ENCODE measurements around the gene CAPN1. TPM values are rescaled to one million over a fixed set of nuclear protein-coding genes. Genes with fewer than 3 reads are reported as not detected.

The CAPN1 gene
- total and polyA plus RNA-seq, 2 donors: 31.9 to 104 TPM

- Histone ChIP-seq H3K4me1 (ENCODE audit: control insufficient read depth in 2 of 2, insufficient read depth in 2 of 2, low read length in 2 of 2) (peaks cover 21 to 29% of the 10 kb centered on the region in 2 donors), H3K27ac (ENCODE audit: low read depth in 1 of 2, low read length in 1 of 2) (no peak overlapping the region), H3K9me3 (ENCODE audit: control insufficient read depth in 2 of 2, insufficient read depth in 1 of 2, low read length in 1 of 2) (no peaks in the 10 kb centered on the region), H3K4me3 (ENCODE audit: low read length in 2 of 2) (no peak overlapping the region), H3K27me3 (ENCODE audit: control insufficient read depth in 2 of 2, insufficient read depth in 1 of 2, low read length in 1 of 2) (no peaks in the 10 kb centered on the region), H3K36me3 (ENCODE audit: control insufficient read depth in 2 of 2, insufficient read depth in 2 of 2, low read length in 1 of 2) (no peaks in the 10 kb centered on the region)
- 97% methylated on average over 19 of the region's 19 CpGs for WGBS
- no peak for DNase-seq (ENCODE audit: low read depth in 6 of 9, low spot score in 9 of 9)
Measured at GRCh38 chr11:65217441-65218423, 36.0 kb downstream of the CAPN1 start.

- Histone ChIP-seq H3K4me3 (ENCODE audit: low read length in 2 of 2) (no peak overlapping the region), H3K9me3 (ENCODE audit: control insufficient read depth in 2 of 2, insufficient read depth in 1 of 2, low read length in 1 of 2) (peaks cover 0 to 3% of the 10 kb centered on the region in 2 donors), H3K36me3 (ENCODE audit: control insufficient read depth in 2 of 2, insufficient read depth in 2 of 2, low read length in 1 of 2) (no peaks in the 10 kb centered on the region), H3K4me1 (ENCODE audit: control insufficient read depth in 2 of 2, insufficient read depth in 2 of 2, low read length in 2 of 2) (peaks cover 16 to 26% of the 10 kb centered on the region in 2 donors), H3K27me3 (ENCODE audit: control insufficient read depth in 2 of 2, insufficient read depth in 1 of 2, low read length in 1 of 2) (no peaks in the 10 kb centered on the region), H3K27ac (ENCODE audit: low read depth in 1 of 2, low read length in 1 of 2) (no peak overlapping the region)
- WGBS: 97% methylated on average over 9 of the region's 9 CpGs
- DNase-seq (ENCODE audit: low read depth in 6 of 9, low spot score in 9 of 9): no peak
Measured at GRCh38 chr11:65218446-65218845, 36.7 kb downstream of the CAPN1 start.

GRCh38 chr11:65219930-65220213 is 38.1 kb downstream of the CAPN1 start:
- Histone ChIP-seq H3K4me3 (ENCODE audit: low read length in 2 of 2) (no peak overlapping the region), H3K27ac (ENCODE audit: low read depth in 1 of 2, low read length in 1 of 2) (no peak overlapping the region), H3K27me3 (ENCODE audit: control insufficient read depth in 2 of 2, insufficient read depth in 1 of 2, low read length in 1 of 2) (peaks cover 0 to 2% of the 10 kb centered on the region in 2 donors), H3K36me3 (ENCODE audit: control insufficient read depth in 2 of 2, insufficient read depth in 2 of 2, low read length in 1 of 2) (no peaks in the 10 kb centered on the region), H3K4me1 (ENCODE audit: control insufficient read depth in 2 of 2, insufficient read depth in 2 of 2, low read length in 2 of 2) (peaks cover 4 to 14% of the 10 kb centered on the region in 2 donors), H3K9me3 (ENCODE audit: control insufficient read depth in 2 of 2, insufficient read depth in 1 of 2, low read length in 1 of 2) (peaks cover 0 to 3% of the 10 kb centered on the region in 2 donors)
- no peak for DNase-seq (ENCODE audit: low read depth in 6 of 9, low spot score in 9 of 9)
- 86% methylated on average over 3 of the region's 3 CpGs for WGBS

- Histone ChIP-seq H3K4me3 (ENCODE audit: low read length in 2 of 2) (no peak overlapping the region), H3K27ac (ENCODE audit: low read depth in 1 of 2, low read length in 1 of 2) (no peak overlapping the region), H3K4me1 (ENCODE audit: control insufficient read depth in 2 of 2, insufficient read depth in 2 of 2, low read length in 2 of 2) (peaks cover 8 to 25% of the 10 kb centered on the region in 2 donors), H3K9me3 (ENCODE audit: control insufficient read depth in 2 of 2, insufficient read depth in 1 of 2, low read length in 1 of 2) (peaks cover 0 to 3% of the 10 kb centered on the region in 2 donors), H3K36me3 (ENCODE audit: control insufficient read depth in 2 of 2, insufficient read depth in 2 of 2, low read length in 1 of 2) (no peaks in the 10 kb centered on the region), H3K27me3 (ENCODE audit: control insufficient read depth in 2 of 2, insufficient read depth in 1 of 2, low read length in 1 of 2) (peaks cover 0 to 13% of the 10 kb centered on the region in 2 donors)
- DNase-seq (ENCODE audit: low read depth in 6 of 9, low spot score in 9 of 9): no peak
- 97% methylated on average over 10 of the region's 10 CpGs for WGBS
Measured at GRCh38 chr11:65221026-65221425, 39.3 kb downstream of the CAPN1 start.

- Histone ChIP-seq H3K9me3 (ENCODE audit: control insufficient read depth in 2 of 2, insufficient read depth in 1 of 2, low read length in 1 of 2) (peaks cover 0 to 3% of the 10 kb centered on the region in 2 donors), H3K36me3 (ENCODE audit: control insufficient read depth in 2 of 2, insufficient read depth in 2 of 2, low read length in 1 of 2) (no peaks in the 10 kb centered on the region), H3K4me1 (ENCODE audit: control insufficient read depth in 2 of 2, insufficient read depth in 2 of 2, low read length in 2 of 2) (peaks cover 8 to 27% of the 10 kb centered on the region in 2 donors), H3K4me3 (ENCODE audit: low read length in 2 of 2) (no peak overlapping the region), H3K27me3 (ENCODE audit: control insufficient read depth in 2 of 2, insufficient read depth in 1 of 2, low read length in 1 of 2) (peaks cover 0 to 21% of the 10 kb centered on the region in 2 donors), H3K27ac (ENCODE audit: low read depth in 1 of 2, low read length in 1 of 2) (no peak overlapping the region)
- DNase-seq (ENCODE audit: low read depth in 6 of 9, low spot score in 9 of 9): no peak
- 48% methylated on average over 8 of the region's 8 CpGs for WGBS
Measured at GRCh38 chr11:65223011-65223410, 41.3 kb downstream of the CAPN1 start.

- Histone ChIP-seq H3K4me3 (ENCODE audit: low read length in 2 of 2) (no peak overlapping the region), H3K27me3 (ENCODE audit: control insufficient read depth in 2 of 2, insufficient read depth in 1 of 2, low read length in 1 of 2) (peaks cover 0 to 21% of the 10 kb centered on the region in 2 donors), H3K36me3 (ENCODE audit: control insufficient read depth in 2 of 2, insufficient read depth in 2 of 2, low read length in 1 of 2) (no peaks in the 10 kb centered on the region), H3K27ac (ENCODE audit: low read depth in 1 of 2, low read length in 1 of 2) (peak overlapping the region in 1 of 2 donors; percentile 64), H3K9me3 (ENCODE audit: control insufficient read depth in 2 of 2, insufficient read depth in 1 of 2, low read length in 1 of 2) (peaks cover 0 to 3% of the 10 kb centered on the region in 2 donors), H3K4me1 (ENCODE audit: control insufficient read depth in 2 of 2, insufficient read depth in 2 of 2, low read length in 2 of 2) (peaks cover 4 to 21% of the 10 kb centered on the region in 2 donors)
- WGBS: 89% methylated on average over 5 of the region's 5 CpGs
- DNase-seq (ENCODE audit: low read depth in 6 of 9, low spot score in 9 of 9): no peak
Measured at GRCh38 chr11:65224930-65225278, 43.2 kb downstream of the CAPN1 start.

- 6% methylated on average over 42 of the region's 42 CpGs for WGBS
- peak in 3 of 9 donors; percentile 35 to 64 (median 54) for DNase-seq (ENCODE audit: low read depth in 6 of 9, low spot score in 9 of 9)
Measured at GRCh38 chr11:65225279-65226102, 43.8 kb downstream of the CAPN1 start.

GRCh38 chr11:65226103-65226442 is 44.3 kb downstream of the CAPN1 start:
- H3K27ac ChIP-seq (ENCODE audit: low read depth in 1 of 2, low read length in 1 of 2): no peak overlapping the region
- peaks cover 0 to 3% of the 10 kb centered on the region in 2 donors for H3K9me3 ChIP-seq (ENCODE audit: control insufficient read depth in 2 of 2, insufficient read depth in 1 of 2, low read length in 1 of 2)
- peak overlapping the region; percentile 37 to 45 for H3K4me3 ChIP-seq (ENCODE audit: low read length in 2 of 2)
- peaks cover 4 to 17% of the 10 kb centered on the region in 2 donors for H3K4me1 ChIP-seq (ENCODE audit: control insufficient read depth in 2 of 2, insufficient read depth in 2 of 2, low read length in 2 of 2)
- 28% methylated on average over 7 of the region's 7 CpGs for WGBS
- DNase-seq (ENCODE audit: low read depth in 6 of 9, low spot score in 9 of 9): no peak
- H3K36me3 ChIP-seq (ENCODE audit: control insufficient read depth in 2 of 2, insufficient read depth in 2 of 2, low read length in 1 of 2): no peaks in the 10 kb centered on the region
- H3K27me3 ChIP-seq (ENCODE audit: control insufficient read depth in 2 of 2, insufficient read depth in 1 of 2, low read length in 1 of 2): peaks cover 0 to 21% of the 10 kb centered on the region in 2 donors

More at GRCh38 chr11:65225279-65226102, 43.8 kb downstream of the CAPN1 start:
- H3K9me3 ChIP-seq (ENCODE audit: control insufficient read depth in 2 of 2, insufficient read depth in 1 of 2, low read length in 1 of 2): peaks cover 0 to 3% of the 10 kb centered on the region in 2 donors
- peak overlapping the region; percentile 44 to 64 for H3K27ac ChIP-seq (ENCODE audit: low read depth in 1 of 2, low read length in 1 of 2)
- H3K36me3 ChIP-seq (ENCODE audit: control insufficient read depth in 2 of 2, insufficient read depth in 2 of 2, low read length in 1 of 2): no peaks in the 10 kb centered on the region
- H3K4me1 ChIP-seq (ENCODE audit: control insufficient read depth in 2 of 2, insufficient read depth in 2 of 2, low read length in 2 of 2): peaks cover 4 to 17% of the 10 kb centered on the region in 2 donors
- H3K4me3 ChIP-seq (ENCODE audit: low read length in 2 of 2): peak overlapping the region; percentile 37 to 45
- H3K27me3 ChIP-seq (ENCODE audit: control insufficient read depth in 2 of 2, insufficient read depth in 1 of 2, low read length in 1 of 2): peaks cover 0 to 21% of the 10 kb centered on the region in 2 donors

- Histone ChIP-seq H3K27me3 (ENCODE audit: control insufficient read depth in 2 of 2, insufficient read depth in 1 of 2, low read length in 1 of 2) (peaks cover 0 to 21% of the 10 kb centered on the region in 2 donors), H3K4me3 (ENCODE audit: low read length in 2 of 2) (no peak overlapping the region), H3K4me1 (ENCODE audit: control insufficient read depth in 2 of 2, insufficient read depth in 2 of 2, low read length in 2 of 2) (peaks cover 4 to 17% of the 10 kb centered on the region in 2 donors), H3K9me3 (ENCODE audit: control insufficient read depth in 2 of 2, insufficient read depth in 1 of 2, low read length in 1 of 2) (peaks cover 0 to 3% of the 10 kb centered on the region in 2 donors), H3K36me3 (ENCODE audit: control insufficient read depth in 2 of 2, insufficient read depth in 2 of 2, low read length in 1 of 2) (no peaks in the 10 kb centered on the region), H3K27ac (ENCODE audit: low read depth in 1 of 2, low read length in 1 of 2) (no peak overlapping the region)
- 98% methylated on average over 2 of the region's 2 CpGs for WGBS
- DNase-seq (ENCODE audit: low read depth in 6 of 9, low spot score in 9 of 9): no peak
Measured at GRCh38 chr11:65227879-65228278, 46.2 kb downstream of the CAPN1 start.

All from thymus (tissue), 11 donors.